Measurements from ENCODE around the gene DOCK4.

GRCh38 chr7:111829221-111829620 is 377.0 kb downstream of the DOCK4 start:
- no peak for TF ChIP-seq CTCF (IDR thresholded peaks at IDR 0.05)
- TF ChIP-seq EP300 (IDR thresholded peaks at IDR 0.05; ENCODE audit: low read depth): no peak
